ENCODE measurements around the gene EP400. TPM values are rescaled to one million over a fixed set of nuclear protein-coding genes. Genes with fewer than 3 reads are reported as not detected.

Gene EP400
- total and polyA plus RNA-seq, 2 of the 4 experiments (the other 2 are of a cell fraction), result 4.3 to 11.4 TPM

- no peak overlapping the region for H4K8ac ChIP-seq (ENCODE audit: low read depth in 2 of 2, low read length in 2 of 2)
- no peak overlapping the region for H2AK9ac ChIP-seq (replicated peaks; ENCODE audit: low read depth, low read length, poor library complexity)
- no TSS peak for BruUV-seq (replicated peaks)
- intact Hi-C loops (cut with micrococcal nuclease), result no loop called here
- H3K79me1 ChIP-seq (ENCODE audit: low read depth in 1 of 2, low read length in 2 of 2), result peaks cover 0 to 7% of the 10 kb centered on the region in 2 experiments; a peak in 1 of 4 replicates
- no peak overlapping the region for H2BK120ac ChIP-seq (ENCODE audit: low read depth, low read length)
- peaks cover 36% of the 10 kb centered on the region for H3K36me3 ChIP-seq (ENCODE audit: control insufficient read depth, insufficient read depth, low read length)
- dilution Hi-C loops (cut with HindIII; ENCODE audit: low sequenced_read_pairs, unreplicated experiment), result no loop called here
- no peak overlapping the region for H3K56ac ChIP-seq (ENCODE audit: extremely low read depth, insufficient read depth, low read length)
- H3K27me3 ChIP-seq (ENCODE audit: control insufficient read depth, insufficient read depth, low read length), result no peaks in the 10 kb centered on the region
- 87% methylated on average over 4 of the region's 10 CpGs; no CpG with 5 or more reads in 1 of the 2 experiments for WGBS, 2 experiments (ENCODE audit: extremely low coverage in 2 of 2, insufficient read length in 1 of 2)
- H3K14ac ChIP-seq (replicated peaks; ENCODE audit: low read depth, low read length), result no peak overlapping the region
- ATAC-seq (ENCODE audit: low read depth) (no peak), DNase-seq (no peak)
- no peak overlapping the region for H4K5ac ChIP-seq (ENCODE audit: low read depth, low read length)
- H3K9me1 ChIP-seq (ENCODE audit: insufficient read depth, low read length), result peaks cover 4% of the 10 kb centered on the region; the same call in 1 of the 2 replicates
- H3K9ac ChIP-seq (ENCODE audit: low read depth, low read length), result no peak overlapping the region
- POLR2A ChIA-PET (ENCODE audit: unreplicated experiment), result no interaction called here
- H3K4me3 ChIP-seq (ENCODE audit: insufficient read depth, low read depth, low read length), result no peak overlapping the region
- no peak overlapping the region for H3K27ac ChIP-seq (ENCODE audit: insufficient read depth, low read length)
- H3K23ac ChIP-seq (ENCODE audit: low read depth, low read length), result no peak overlapping the region
- H2BK15ac ChIP-seq (ENCODE audit: low read depth, low read length), result no peak overlapping the region
- H3K9me3 ChIP-seq (ENCODE audit: control insufficient read depth, insufficient read depth, low read length), result no peaks in the 10 kb centered on the region
- H3K4me2 ChIP-seq (ENCODE audit: low read depth, low read length), result no peak overlapping the region
- no peak overlapping the region for H4K91ac ChIP-seq (ENCODE audit: insufficient read depth, low read depth, low read length)
- H2BK5ac ChIP-seq (ENCODE audit: low read depth, low read length, poor library complexity, severe bottlenecking), result no peak overlapping the region
- TF ChIP-seq BHLHE40 (IDR thresholded peaks at IDR 0.05; ENCODE audit: low read depth, low read length), result no peak
- no peak for TF ChIP-seq SMC3 (IDR thresholded peaks at IDR 0.05; ENCODE audit: low read depth, low read length)
- TF ChIP-seq MAFK (IDR thresholded peaks at IDR 0.05; ENCODE audit: low read depth, low read length), result no peak
- TF ChIP-seq, protein P1, sequence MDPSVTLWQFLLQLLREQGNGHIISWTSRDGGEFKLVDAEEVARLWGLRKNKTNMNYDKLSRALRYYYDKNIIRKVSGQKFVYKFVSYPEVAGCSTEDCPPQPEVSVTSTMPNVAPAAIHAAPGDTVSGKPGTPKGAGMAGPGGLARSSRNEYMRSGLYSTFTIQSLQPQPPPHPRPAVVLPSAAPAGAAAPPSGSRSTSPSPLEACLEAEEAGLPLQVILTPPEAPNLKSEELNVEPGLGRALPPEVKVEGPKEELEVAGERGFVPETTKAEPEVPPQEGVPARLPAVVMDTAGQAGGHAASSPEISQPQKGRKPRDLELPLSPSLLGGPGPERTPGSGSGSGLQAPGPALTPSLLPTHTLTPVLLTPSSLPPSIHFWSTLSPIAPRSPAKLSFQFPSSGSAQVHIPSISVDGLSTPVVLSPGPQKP (IDR thresholded peaks at IDR 0.05; ENCODE audit: borderline replicate concordance, low read depth, low read length), result no peak
- no peak for TF ChIP-seq NFE2L2 (IDR thresholded peaks at IDR 0.05; ENCODE audit: low read depth, low read length)
- TF ChIP-seq MXI1 (IDR thresholded peaks at IDR 0.05; ENCODE audit: borderline replicate concordance, low read depth, low read length), result no peak
- no peak for TF ChIP-seq POLR2A (IDR thresholded peaks at IDR 0.05; ENCODE audit: low read depth, low read length)
- no peak for TF ChIP-seq MAZ (IDR thresholded peaks at IDR 0.05; ENCODE audit: borderline replicate concordance, low read depth, low read length)
- TF ChIP-seq FOS (IDR thresholded peaks at IDR 0.05; ENCODE audit: low read depth, low read length), result no peak
- no peak for TF ChIP-seq RCOR1 (IDR thresholded peaks at IDR 0.05; ENCODE audit: insufficient replicate concordance, low read length)
- no peak for TF ChIP-seq CHD1 (IDR thresholded peaks at IDR 0.05; ENCODE audit: low read depth, low read length)
- TF ChIP-seq RFX5 (IDR thresholded peaks at IDR 0.05; ENCODE audit: low read depth, low read length), result no peak
- TF ChIP-seq CEBPB (IDR thresholded peaks at IDR 0.05; ENCODE audit: low read depth, low read length), result no peak
- TF ChIP-seq, protein P2, sequence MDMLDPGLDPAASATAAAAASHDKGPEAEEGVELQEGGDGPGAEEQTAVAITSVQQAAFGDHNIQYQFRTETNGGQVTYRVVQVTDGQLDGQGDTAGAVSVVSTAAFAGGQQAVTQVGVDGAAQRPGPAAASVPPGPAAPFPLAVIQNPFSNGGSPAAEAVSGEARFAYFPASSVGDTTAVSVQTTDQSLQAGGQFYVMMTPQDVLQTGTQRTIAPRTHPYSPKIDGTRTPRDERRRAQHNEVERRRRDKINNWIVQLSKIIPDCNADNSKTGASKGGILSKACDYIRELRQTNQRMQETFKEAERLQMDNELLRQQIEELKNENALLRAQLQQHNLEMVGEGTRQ (IDR thresholded peaks at IDR 0.05; ENCODE audit: low read depth, low read length), result no peak
- TF ChIP-seq RAD21 (IDR thresholded peaks at IDR 0.05; ENCODE audit: low read length), result no peak
- no peak for TF ChIP-seq CTCF (conservative IDR thresholded peaks at IDR 0.05; ENCODE audit: low read depth, low read length)
- H3K4ac ChIP-seq (ENCODE audit: low read depth, low read length), result no peak overlapping the region
- H3K18ac ChIP-seq (ENCODE audit: low read depth, low read length), result no peak overlapping the region
- H4K20me1 ChIP-seq (ENCODE audit: insufficient read depth, low read length), result peaks cover 4% of the 10 kb centered on the region; the same call in 1 of the 2 replicates
- no peak overlapping the region for H2AK5ac ChIP-seq (ENCODE audit: low read depth, low read length)
- in situ Hi-C loops (cut with MboI; ENCODE audit: low sequenced_read_pairs), result no loop called here
- H2AFZ ChIP-seq (replicated peaks; ENCODE audit: low read length, poor library complexity), result no peak overlapping the region
- peaks cover 7% of the 10 kb centered on the region for H3K4me1 ChIP-seq (ENCODE audit: control insufficient read depth, insufficient read depth, low read length)
- CTCF ChIA-PET, result no interaction called here
- H2BK20ac ChIP-seq (ENCODE audit: low read depth, low read length), result no peak overlapping the region
Observed at GRCh38 chr12:132076711-132077110, 127.0 kb downstream of the EP400 start.
